ENCODE data around the gene NPAS3. TPM values are rescaled to one million over a fixed set of nuclear protein-coding genes. Genes with fewer than 3 reads are reported as not detected.
A peak's percentile ranks its signal among the peaks of the same experiment; 100 is the strongest.

NPAS3 gene
- total RNA-seq, 1 experiment from 2014 or later = 0.36 TPM

- Histone ChIP-seq H2AFZ (ENCODE audit: low read length) (no peak overlapping the region), H3K9me2 (replicated peaks; ENCODE audit: low read length) (no peaks in the 10 kb centered on the region), H3K4me1 (ENCODE audit: insufficient read depth, low read length) (0 out of 2 replicates have a peak, but pooled peaks cover 8% of the 10 kb centered on the region), H3K9ac (ENCODE audit: low read length) (no peak overlapping the region), H3K4me2 (ENCODE audit: low read length) (no peak overlapping the region), H3K36me3 (ENCODE audit: low read depth, low read length) (no peaks in the 10 kb centered on the region), H3F3A (ENCODE audit: low read length, unreplicated experiment) (no peaks in the 10 kb centered on the region), H3K4me3 (ENCODE audit: low read length) (no peak overlapping the region), H3K79me2 (ENCODE audit: low read length) (no peaks in the 10 kb centered on the region), H3K27me3 (ENCODE audit: low read length) (peaks cover 9% of the 10 kb centered on the region; the same call in 1 of the 2 replicates), H3K27ac (ENCODE audit: low read length) (no peak overlapping the region), H3K9me3 (ENCODE audit: low read length) (no peaks in the 10 kb centered on the region), H4K20me1 (ENCODE audit: low read length) (no peaks in the 10 kb centered on the region)
- no TSS peak for BruUV-seq (replicated peaks)
- POLR2A ChIA-PET (ENCODE audit: unreplicated experiment) = no interaction called here
- intact Hi-C loops (cut with micrococcal nuclease) = no loop called here
- ATAC-seq (no peak), DNase-seq (no peak)
- no peak for TF ChIP-seq EZH2phosphoT487 (IDR thresholded peaks at IDR 0.05; ENCODE audit: borderline replicate concordance, low read length)
- TF ChIP-seq EZH2 (IDR thresholded peaks at IDR 0.05; ENCODE audit: low read length, unreplicated experiment) = no peak
- TF ChIP-seq CTCF (conservative IDR thresholded peaks at IDR 0.05; ENCODE audit: low read depth, low read length) = no peak
- CTCF ChIA-PET = no interaction called here
Measured at GRCh38 chr14:33285902-33286700, 347.4 kb downstream of the NPAS3 start.

GRCh38 chr14:33287189-33287588, 348.5 kb downstream of the NPAS3 start:
- Histone ChIP-seq H3K9me3 (ENCODE audit: low read length) (no peaks in the 10 kb centered on the region), H3F3A (ENCODE audit: low read length, unreplicated experiment) (no peaks in the 10 kb centered on the region), H3K27ac (ENCODE audit: low read length) (no peak overlapping the region), H3K27me3 (ENCODE audit: low read length) (peaks cover 9% of the 10 kb centered on the region; the same call in 1 of the 2 replicates), H3K36me3 (ENCODE audit: low read depth, low read length) (no peaks in the 10 kb centered on the region), H3K79me2 (ENCODE audit: low read length) (no peaks in the 10 kb centered on the region), H3K4me3 (ENCODE audit: low read length) (no peak overlapping the region), H3K9ac (ENCODE audit: low read length) (no peak overlapping the region), H4K20me1 (ENCODE audit: low read length) (no peaks in the 10 kb centered on the region), H3K4me2 (ENCODE audit: low read length) (peak overlapping the region; percentile 33; the same call in 1 of the 2 replicates), H3K4me1 (ENCODE audit: insufficient read depth, low read length) (0 out of 2 replicates have a peak, but pooled peaks cover 8% of the 10 kb centered on the region), H3K9me2 (replicated peaks; ENCODE audit: low read length) (no peaks in the 10 kb centered on the region), H2AFZ (ENCODE audit: low read length) (peak overlapping the region; percentile 65; the same call in 1 of the 2 replicates)
- no TSS peak for BruUV-seq (replicated peaks)
- intact Hi-C loops (cut with micrococcal nuclease) = no loop called here
- DNase-seq (peak; percentile 34), ATAC-seq (peak; percentile 81)
- CTCF ChIA-PET = no interaction called here
- no peak for TF ChIP-seq EZH2 (IDR thresholded peaks at IDR 0.05; ENCODE audit: low read length, unreplicated experiment)
- TF ChIP-seq EZH2phosphoT487 (IDR thresholded peaks at IDR 0.05; ENCODE audit: borderline replicate concordance, low read length) = no peak
- no peak for TF ChIP-seq CTCF (conservative IDR thresholded peaks at IDR 0.05; ENCODE audit: low read depth, low read length)
- POLR2A ChIA-PET (ENCODE audit: unreplicated experiment) = no interaction called here

- Histone ChIP-seq H3K9me2 (replicated peaks; ENCODE audit: low read length) (no peaks in the 10 kb centered on the region), H3K4me1 (ENCODE audit: insufficient read depth, low read length) (0 out of 2 replicates have a peak, but pooled peaks cover 8% of the 10 kb centered on the region), H3K4me3 (ENCODE audit: low read length) (no peak overlapping the region), H3K9ac (ENCODE audit: low read length) (no peak overlapping the region), H2AFZ (ENCODE audit: low read length) (no peak overlapping the region), H3F3A (ENCODE audit: low read length, unreplicated experiment) (no peaks in the 10 kb centered on the region), H3K79me2 (ENCODE audit: low read length) (no peaks in the 10 kb centered on the region), H3K27ac (ENCODE audit: low read length) (no peak overlapping the region), H4K20me1 (ENCODE audit: low read length) (no peaks in the 10 kb centered on the region), H3K27me3 (ENCODE audit: low read length) (peaks cover 5% of the 10 kb centered on the region; the same call in 1 of the 2 replicates), H3K9me3 (ENCODE audit: low read length) (no peaks in the 10 kb centered on the region), H3K36me3 (ENCODE audit: low read depth, low read length) (no peaks in the 10 kb centered on the region), H3K4me2 (ENCODE audit: low read length) (no peak overlapping the region)
- DNase-seq (no peak), ATAC-seq (no peak)
- BruUV-seq (replicated peaks) = no TSS peak
- intact Hi-C loops (cut with micrococcal nuclease) = no loop called here
- TF ChIP-seq EZH2phosphoT487 (IDR thresholded peaks at IDR 0.05; ENCODE audit: borderline replicate concordance, low read length) = no peak
- TF ChIP-seq CTCF (conservative IDR thresholded peaks at IDR 0.05; ENCODE audit: low read depth, low read length) = no peak
- no peak for TF ChIP-seq EZH2 (IDR thresholded peaks at IDR 0.05; ENCODE audit: low read length, unreplicated experiment)
- CTCF ChIA-PET = interaction anchor here (0.6 kb wide), 1 partner anchor 1033 kb away, joined by 3 read pairs; no protein-coding TSS in a partner anchor
- POLR2A ChIA-PET (ENCODE audit: unreplicated experiment) = no interaction called here
Measured at GRCh38 chr14:33290641-33291040, 352.0 kb downstream of the NPAS3 start.

Data from PC-3 (cell line).